Rectal smooth muscle tissue (tissue), 1 donor: ENCODE measurements around the gene ITPRIP.

Experiments
- H3K27ac ChIP-seq: one replicate; pipeline ENCODE4 v1.7.0; 2013; ENCODE audit warnings: low read depth, low read length, inconsistent platforms
- H3K27me3 ChIP-seq: one replicate; pipeline ENCODE4 v1.7.0; 2013; ENCODE audit warnings: low read length; ENCODE audit not compliant: control insufficient read depth, insufficient read depth
- H3K36me3 ChIP-seq: one replicate; pipeline ENCODE4 v1.7.0; 2013; ENCODE audit warnings: low read length; ENCODE audit not compliant: control insufficient read depth, insufficient read depth
- H3K4me1 ChIP-seq: one replicate; pipeline ENCODE4 v1.7.0; 2013; ENCODE audit warnings: low read length; ENCODE audit not compliant: control insufficient read depth, insufficient read depth
- H3K4me3 ChIP-seq: one replicate; pipeline ENCODE4 v1.7.0; 2013; ENCODE audit warnings: low read length
- H3K9ac ChIP-seq: one replicate; pipeline ENCODE4 v1.7.0; 2013; ENCODE audit warnings: low read length

ITPRIP gene

DNA sequence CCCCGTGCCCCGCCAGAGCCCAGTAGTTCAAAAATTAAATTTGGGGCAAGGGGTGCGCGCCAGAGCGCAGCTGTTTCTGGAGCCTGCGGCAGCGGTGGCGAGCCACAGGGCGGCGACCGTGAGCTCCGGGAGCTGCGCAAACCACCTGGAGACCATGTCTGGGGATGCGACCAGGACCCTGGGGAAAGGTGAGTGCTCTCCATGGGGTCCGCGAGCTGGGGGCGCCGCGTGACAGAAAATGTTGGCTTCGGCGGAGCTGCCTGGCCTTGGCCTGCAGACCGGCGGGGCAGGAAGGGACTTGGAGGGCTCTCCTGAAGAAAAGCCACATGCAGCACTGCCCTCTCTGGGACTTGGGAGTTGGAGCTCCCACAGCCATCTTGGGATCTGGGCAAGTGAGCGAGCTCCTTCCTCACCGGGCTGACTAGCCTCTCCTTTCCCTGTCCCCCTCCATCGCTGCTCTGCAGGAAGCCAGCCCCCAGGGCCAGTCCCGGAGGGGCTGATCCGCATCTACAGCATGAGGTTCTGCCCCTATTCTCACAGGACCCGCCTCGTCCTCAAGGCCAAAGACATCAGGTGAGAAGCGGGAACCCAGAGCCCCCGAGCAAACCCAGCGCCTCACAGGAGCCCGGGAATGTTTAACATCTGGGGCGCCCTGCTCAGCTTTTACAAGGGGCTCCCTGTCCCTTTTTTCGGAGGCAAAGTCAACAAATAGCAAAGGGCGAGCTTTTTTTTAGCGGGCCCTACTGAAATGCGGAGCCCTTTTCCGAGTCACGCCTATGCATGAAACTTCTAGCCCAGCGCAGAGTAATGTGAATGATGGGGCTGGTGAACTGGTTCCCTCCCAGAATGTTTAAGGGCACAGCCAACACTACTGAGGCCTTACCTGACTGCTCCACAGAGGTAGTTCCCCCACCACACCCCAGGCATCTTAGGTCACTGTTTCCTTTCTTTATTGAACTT is 63.2 kb downstream of the ITPRIP start:
- no peak overlapping the region for H3K9ac ChIP-seq
- H3K27ac ChIP-seq = no peak overlapping the region
- H3K4me1 ChIP-seq = no peaks in the 10 kb centered on the region

DNA sequence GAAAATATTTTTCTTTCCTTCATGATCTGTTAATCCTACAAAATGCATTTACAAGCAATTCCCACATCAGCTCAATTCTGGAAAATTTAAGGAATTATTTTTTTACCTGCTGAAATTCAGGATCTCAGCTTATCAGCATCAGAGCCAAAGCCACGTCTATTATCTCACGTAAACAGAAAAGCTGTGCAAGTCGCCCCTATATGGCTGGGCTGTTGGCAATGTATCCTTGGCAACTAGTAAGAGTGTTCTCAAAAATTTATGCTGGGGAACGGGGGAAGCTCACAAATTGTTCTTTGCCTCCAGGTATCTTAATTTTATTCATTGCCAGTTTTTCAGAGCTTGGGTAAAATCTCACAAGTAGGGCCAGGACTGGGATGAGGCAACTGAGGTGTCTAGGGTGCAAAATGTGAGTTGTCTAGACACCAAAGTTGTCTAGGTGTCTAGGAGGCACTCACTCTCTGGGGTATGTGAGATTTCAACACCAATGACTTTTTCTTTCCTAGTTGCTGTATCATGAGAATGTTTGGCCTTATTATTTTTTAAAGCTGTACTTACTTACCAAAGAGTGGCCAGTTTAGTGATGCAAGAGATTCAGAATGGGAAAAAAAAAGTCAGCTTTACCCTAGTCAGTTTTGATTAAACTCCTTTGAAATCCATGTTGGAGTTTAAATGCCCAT is 64.2 kb downstream of the ITPRIP start:
- H3K4me1 ChIP-seq = no peaks in the 10 kb centered on the region
- H3K27ac ChIP-seq = no peak overlapping the region
- H3K4me3 ChIP-seq = no peak overlapping the region
- no peaks in the 10 kb centered on the region for H3K27me3 ChIP-seq
- H3K9ac ChIP-seq = no peak overlapping the region
- no peaks in the 10 kb centered on the region for H3K36me3 ChIP-seq

More for the DNA sequence above, 63.2 kb downstream of the ITPRIP start:
- no peaks in the 10 kb centered on the region for H3K36me3 ChIP-seq
- H3K27me3 ChIP-seq = no peaks in the 10 kb centered on the region
- H3K4me3 ChIP-seq = peak overlapping the region; percentile 53

DNA sequence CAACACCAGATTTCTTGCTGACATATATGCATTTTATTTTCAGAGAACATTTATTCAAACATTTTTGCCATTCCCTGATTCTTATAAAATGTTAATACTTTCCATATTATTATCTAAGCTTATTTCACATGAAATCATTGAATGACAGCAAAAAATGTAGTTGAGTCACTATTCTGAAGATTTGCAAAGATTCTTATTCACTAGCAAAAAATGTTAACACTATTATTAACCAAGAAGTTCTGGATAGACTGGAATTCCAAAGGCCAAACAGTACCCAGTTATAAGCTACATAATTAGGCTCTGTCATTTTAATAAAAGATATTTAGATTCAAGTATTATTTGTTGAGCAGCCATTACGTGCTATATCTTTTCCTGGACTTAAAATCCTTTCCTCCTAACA is 65.0 kb downstream of the ITPRIP start:
- peaks cover 3% of the 10 kb centered on the region for H3K4me1 ChIP-seq
- no peak overlapping the region for H3K9ac ChIP-seq
- no peak overlapping the region for H3K27ac ChIP-seq
- no peaks in the 10 kb centered on the region for H3K27me3 ChIP-seq
- H3K4me3 ChIP-seq = no peak overlapping the region
- no peaks in the 10 kb centered on the region for H3K36me3 ChIP-seq

DNA sequence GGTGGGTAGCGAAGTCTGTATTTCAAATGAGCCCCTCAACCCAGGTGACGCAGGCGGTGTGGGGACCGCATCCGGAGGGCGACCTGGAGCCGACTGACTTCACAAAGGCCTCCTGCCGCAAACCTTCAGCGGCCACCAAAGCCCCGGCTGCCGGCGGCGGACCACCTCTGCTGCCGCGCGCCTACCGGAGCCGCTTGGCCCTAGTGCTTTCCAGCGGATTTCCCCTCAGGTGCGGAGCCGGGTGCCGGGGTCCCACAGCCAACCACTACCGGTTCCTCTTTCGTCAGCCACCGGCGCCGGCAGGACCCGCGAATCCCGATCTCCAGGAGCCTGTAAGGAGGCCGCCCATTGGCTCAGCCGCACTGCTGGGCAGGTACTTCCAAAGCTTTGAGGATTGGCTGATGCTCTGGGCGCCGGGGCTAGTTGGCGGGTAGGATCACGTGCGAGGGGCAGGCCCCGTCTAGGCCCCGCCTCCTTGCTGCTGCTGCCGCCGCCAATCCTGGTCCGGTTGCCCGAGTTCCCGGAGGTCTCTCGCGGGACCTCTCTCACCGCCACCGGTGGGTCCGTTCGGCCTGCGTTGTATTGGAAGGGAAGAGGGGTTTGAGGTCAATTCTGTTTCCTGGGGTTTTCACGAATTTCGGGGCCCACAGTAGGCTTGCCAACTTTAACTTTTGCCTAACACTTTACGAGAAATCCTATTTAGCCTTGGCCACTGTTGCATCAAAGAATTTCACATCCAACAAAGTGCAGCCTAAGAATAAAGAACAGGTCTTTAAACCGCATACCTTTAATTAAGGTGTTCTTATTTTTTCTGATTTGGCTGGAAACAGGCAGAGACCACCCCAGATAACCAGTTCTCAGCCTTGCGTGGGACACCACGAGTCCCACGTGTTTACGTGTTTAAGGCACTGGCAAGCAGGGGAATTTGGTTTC is 69.3 kb downstream of the ITPRIP start, which contains the start of gene GSTO2:
GSTO2 (plus strand) TSS at position 472 of the 933 bp plus-strand sequence. CDS start 5,732 bp downstream, outside the sequence.
- H3K36me3 ChIP-seq = peaks cover 13% of the 10 kb centered on the region
- H3K4me3 ChIP-seq = peak within 1 kb of the TSS; percentile 89
- peak within 1 kb of the TSS; percentile 80 for H3K27ac ChIP-seq
- H3K9ac ChIP-seq = peak within 1 kb of the TSS; percentile 68
- peaks cover 8% of the 10 kb centered on the region for H3K4me1 ChIP-seq
- H3K27me3 ChIP-seq = no peaks in the 10 kb centered on the region

DNA sequence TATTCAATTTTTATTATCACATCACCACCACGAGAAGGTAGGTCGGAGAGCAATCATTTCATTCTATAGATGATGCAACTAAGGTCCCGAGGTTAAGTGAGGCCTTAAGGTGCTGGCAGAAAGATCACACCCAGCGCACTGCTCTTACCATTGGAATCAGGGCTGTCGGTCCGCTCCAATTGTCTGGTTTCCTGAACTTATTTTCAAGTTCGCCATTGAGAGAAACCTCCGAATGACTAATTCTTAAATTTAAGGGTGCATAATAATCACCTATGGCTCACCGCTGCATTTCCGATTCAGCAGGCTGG is 69.9 kb downstream of the ITPRIP start:
- Histone ChIP-seq H3K36me3 (peaks cover 13% of the 10 kb centered on the region), H3K9ac (peak overlapping the region; percentile 68), H3K27me3 (no peaks in the 10 kb centered on the region), H3K4me1 (peaks cover 8% of the 10 kb centered on the region), H3K4me3 (peak overlapping the region; percentile 89), H3K27ac (peak overlapping the region; percentile 80)

DNA sequence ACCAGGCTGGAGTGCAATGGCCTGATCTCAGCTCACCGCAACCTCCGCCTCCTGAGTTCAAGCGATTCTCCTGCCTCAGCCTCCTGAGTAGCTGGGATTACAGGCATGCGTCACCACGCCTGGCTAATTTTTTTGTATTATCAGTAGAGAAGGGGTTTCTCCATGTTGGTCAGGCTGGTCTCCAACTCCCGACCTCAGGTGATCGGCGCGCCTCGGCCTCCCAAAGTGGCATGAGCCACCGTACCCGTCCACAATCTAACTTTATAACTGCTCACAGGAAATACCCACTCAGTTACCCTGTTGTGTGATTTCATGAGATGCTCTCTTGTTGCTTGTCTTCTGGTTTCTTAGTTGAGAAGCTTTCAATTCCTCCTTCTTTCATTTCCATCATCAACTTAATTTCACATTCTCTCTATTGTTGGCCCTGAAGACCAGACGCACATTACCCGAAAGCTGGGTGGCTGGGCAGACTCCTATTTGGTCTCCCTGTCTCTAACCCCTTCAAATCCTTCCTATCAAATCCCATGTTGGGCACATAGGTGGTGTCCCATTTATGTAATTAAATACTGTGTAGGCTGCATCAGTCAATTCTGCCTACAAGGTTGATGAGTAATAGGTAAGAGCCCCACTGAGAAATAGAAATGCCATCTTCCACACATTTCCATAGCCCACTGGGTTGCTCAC is 70.4 kb downstream of the ITPRIP start:
- Histone ChIP-seq H3K36me3 (peaks cover 13% of the 10 kb centered on the region), H3K4me3 (peak overlapping the region; percentile 89), H3K4me1 (peaks cover 8% of the 10 kb centered on the region), H3K27ac (no peak overlapping the region), H3K27me3 (no peaks in the 10 kb centered on the region), H3K9ac (no peak overlapping the region)

DNA sequence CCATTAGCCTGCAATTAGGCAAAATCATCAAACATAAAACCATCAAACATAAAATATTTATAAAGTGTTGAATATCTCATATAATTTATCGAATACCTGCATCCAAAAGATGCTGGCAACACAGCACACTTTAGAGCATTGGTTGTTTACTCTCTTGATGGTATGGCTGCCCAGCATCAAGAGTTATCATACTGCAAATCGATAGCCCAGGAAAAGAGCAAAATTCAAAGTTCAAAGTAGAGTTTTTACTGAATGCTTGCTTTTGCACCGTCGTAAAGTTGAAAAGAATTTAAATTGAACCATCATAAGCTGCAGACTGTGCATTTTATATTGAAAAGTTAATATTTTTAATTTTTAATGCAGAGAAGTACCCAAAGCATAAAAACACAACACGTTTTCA is 73.5 kb downstream of the ITPRIP start:
- H3K36me3 ChIP-seq = peaks cover 32% of the 10 kb centered on the region
- no peak overlapping the region for H3K27ac ChIP-seq

DNA sequence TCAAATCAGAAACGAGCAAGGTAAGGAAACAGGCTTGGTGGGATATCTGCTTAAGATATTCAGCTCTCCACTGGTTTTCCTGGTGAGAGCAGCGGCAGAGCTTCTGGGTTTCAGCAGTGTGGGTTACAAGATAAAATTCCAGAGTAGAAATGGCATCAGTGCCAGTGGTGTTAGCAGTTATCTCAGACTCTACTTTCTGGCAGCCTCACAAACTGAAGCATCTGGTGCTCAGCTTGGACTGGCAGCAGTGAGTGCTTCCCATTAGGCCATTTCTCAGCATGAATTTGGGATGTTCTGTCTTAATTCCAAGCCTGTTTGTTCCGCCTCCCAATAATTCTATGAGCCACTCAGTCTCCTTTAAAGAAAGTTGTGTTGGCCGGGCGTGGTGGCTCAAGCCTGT is 76.2 kb downstream of the ITPRIP start:
- no peak overlapping the region for H3K4me3 ChIP-seq
- no peak overlapping the region for H3K27ac ChIP-seq
- no peak overlapping the region for H3K9ac ChIP-seq
- no peaks in the 10 kb centered on the region for H3K4me1 ChIP-seq
- no peaks in the 10 kb centered on the region for H3K27me3 ChIP-seq
- peaks cover 32% of the 10 kb centered on the region for H3K36me3 ChIP-seq

More for the DNA sequence above, 73.5 kb downstream of the ITPRIP start:
- peaks cover 8% of the 10 kb centered on the region for H3K4me1 ChIP-seq
- H3K4me3 ChIP-seq = no peak overlapping the region
- H3K27me3 ChIP-seq = no peaks in the 10 kb centered on the region
- H3K9ac ChIP-seq = no peak overlapping the region

DNA sequence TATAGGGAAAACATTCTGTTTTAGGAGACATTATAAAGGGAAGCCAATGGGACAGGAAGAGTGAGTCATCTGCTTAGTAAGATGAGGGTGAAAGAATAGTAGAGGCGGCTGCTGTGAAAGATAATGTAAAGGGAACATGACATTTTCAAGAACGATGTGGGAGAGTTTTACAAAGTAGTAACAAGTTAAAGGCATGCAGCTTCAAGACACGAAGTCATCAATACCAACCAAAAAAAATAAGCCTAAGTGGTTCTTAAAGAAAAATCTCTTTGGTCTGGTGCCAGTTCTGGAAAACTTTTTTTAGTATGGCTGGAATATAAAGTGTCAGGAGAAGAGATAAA is 77.5 kb downstream of the ITPRIP start:
- peaks cover 28% of the 10 kb centered on the region for H3K36me3 ChIP-seq
- no peaks in the 10 kb centered on the region for H3K27me3 ChIP-seq
- H3K4me3 ChIP-seq = no peak overlapping the region
- H3K4me1 ChIP-seq = peaks cover 2% of the 10 kb centered on the region
- no peak overlapping the region for H3K27ac ChIP-seq
- H3K9ac ChIP-seq = no peak overlapping the region

DNA sequence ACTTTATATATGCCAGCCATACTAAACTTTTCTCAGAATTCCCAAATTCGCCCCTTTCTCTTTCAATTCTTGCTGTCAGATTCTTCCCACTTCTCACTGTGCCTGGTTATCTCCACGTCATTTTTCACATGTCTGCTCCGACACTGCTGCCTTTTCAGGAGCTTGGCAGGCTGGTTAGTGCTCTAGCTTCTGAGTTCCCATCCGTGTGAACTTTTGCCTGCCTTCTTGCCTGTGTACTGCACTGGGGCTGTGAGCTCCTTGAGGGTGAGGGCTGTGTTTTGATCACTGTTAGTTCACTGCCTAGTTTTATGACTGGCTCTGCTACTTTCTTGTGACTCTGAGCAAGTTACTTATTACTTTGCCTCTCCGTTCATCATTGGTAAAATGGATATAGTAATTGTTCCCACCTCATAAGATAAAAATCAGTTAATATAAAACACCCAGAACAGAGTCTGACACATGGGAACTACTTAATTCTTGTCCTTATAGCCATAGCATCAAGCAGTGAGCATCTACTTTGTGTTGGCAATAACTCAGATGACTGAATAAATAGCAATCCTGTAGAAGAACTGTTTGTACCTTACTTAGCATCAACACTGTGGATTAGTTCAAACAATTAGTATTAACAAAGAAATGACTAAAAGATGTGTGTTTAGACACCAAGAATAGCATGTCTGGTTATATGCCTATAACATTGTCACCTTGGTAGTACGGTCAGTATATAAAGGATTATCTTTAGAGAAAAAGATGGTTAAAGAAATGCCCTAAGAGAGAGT is 78.1 kb downstream of the ITPRIP start:
- peaks cover 2% of the 10 kb centered on the region for H3K4me1 ChIP-seq
- peaks cover 23% of the 10 kb centered on the region for H3K36me3 ChIP-seq
- no peak overlapping the region for H3K4me3 ChIP-seq
- no peak overlapping the region for H3K27ac ChIP-seq
- H3K27me3 ChIP-seq = no peaks in the 10 kb centered on the region
- H3K9ac ChIP-seq = no peak overlapping the region
